CD4-positive, alpha-beta T cell treated with Interleukin-4 for 4 hours (primary cell): ENCODE measurements around the gene NEK10.
A peak's percentile ranks its signal among the peaks of the same experiment; 100 is the strongest.
"Not testable (repeated sequence)": the region's sequence is repeated elsewhere in the genome, so short reads cannot be mapped to it uniquely, and the experiment has no call there.

Experiments
- DNase-seq: peaks from one replicate; pipeline ENCODE4 v3.0.0-alpha.2; 2020

NEK10 gene

GRCh38 chr3:27353221-27353620, 16.0 kb downstream of the NEK10 start:
- DNase-seq, result no peak

DNA sequence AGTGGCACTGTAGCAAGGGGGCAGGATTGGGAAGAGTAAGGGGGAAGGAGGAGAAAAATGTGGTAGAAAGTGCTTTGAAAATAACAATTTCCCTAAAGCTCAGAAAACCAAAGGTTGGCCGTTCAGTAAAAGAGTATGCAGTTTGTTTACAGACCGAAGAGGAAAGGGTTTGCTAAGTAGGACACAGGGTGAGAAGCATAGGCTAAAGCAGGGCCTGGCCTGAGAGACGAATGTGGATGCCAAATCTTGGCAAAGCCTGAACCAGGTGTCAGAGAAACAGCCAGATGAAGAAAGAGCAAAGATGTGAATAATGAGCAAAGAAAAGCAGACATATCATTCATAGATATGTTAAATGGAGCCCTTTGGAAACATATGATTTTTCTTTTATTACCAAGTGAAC, 17.1 kb downstream of the NEK10 start:
- no peak for DNase-seq

DNA sequence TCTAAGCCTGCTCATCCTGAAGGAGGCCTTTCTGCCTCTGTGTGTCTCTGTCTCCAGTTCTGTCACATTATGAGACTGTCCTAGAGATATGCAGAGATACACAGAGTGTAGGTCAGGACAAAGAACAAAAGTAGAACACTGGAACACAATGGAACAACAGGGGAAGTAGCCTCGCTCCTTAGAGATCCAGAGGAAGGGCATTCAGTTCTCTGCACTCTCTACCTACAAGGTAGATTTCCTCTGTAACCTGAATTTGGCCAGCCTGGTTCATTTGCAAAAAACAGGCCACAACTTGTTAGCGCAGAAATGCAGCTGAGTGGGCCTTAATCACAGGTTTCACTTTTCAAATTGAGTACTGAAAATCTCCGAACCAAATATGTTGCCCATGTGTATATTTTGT, 19.4 kb downstream of the NEK10 start:
- DNase-seq, result no peak

- no peak for DNase-seq
These were observed 23.0 kb downstream of the NEK10 start for GRCh38 chr3:27345959-27346865.

DNA sequence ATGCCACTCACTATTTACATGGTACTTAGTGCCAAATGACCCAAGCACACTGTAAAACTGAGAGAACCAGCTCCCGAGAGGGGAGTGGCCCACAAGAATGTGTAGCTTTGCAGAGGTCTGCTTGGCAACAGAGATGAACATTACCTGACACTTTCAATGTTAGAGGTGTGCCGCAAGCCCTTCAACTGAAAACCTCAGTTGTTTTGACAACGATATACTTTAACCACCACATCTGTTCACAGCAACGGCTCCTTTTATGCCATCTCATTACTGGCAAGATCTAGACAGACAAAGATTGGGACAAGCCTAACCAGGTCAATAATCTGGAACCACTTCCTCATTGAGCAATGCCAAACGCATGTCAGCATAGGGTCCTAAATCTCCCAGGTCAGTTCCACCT, 23.7 kb downstream of the NEK10 start:
- peak; percentile 37 for DNase-seq

DNA sequence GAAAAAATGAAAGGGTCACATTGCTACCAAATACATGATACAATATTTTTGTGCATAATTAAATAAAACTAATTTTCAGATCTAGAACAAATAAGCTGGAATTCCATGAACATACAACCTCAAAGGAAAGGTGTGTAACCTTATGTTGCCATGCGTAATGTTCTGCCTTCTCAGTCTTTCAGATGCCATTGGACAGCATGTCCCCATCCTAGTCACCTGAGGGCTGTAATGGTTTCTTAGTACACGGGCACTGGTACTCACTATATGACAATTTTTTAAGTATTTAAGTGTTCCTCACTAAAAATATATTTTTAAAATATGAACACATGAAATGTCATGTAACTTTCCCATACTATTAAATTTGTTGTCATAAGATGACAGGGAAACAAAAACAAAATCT, 24.1 kb downstream of the NEK10 start:
- no peak for DNase-seq

GRCh38 chr3:27344192-27344591, 25.0 kb downstream of the NEK10 start:
- DNase-seq, result no peak

DNA sequence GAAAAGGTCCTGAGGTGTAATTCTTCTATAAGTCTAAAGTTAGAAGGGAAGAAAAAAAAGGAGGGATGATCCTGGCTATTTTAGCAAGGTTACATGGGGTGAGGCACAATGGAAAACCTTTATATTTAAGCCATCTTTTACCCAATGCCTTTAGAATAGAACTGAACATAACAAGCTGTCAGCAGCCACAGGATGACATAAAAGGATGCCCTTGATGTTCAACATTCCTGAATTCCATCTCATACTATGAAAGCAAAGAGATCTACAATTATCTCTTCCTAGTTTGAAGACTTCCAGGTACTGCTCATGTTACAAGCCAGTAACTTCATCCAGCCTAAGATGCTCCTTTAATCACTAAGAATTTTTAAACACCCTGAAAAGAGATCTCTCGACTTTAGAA, 26.9 kb downstream of the NEK10 start:
- no peak for DNase-seq

GRCh38 chr3:27340534-27340933, 28.6 kb downstream of the NEK10 start:
- DNase-seq, result peak; percentile 19

DNA sequence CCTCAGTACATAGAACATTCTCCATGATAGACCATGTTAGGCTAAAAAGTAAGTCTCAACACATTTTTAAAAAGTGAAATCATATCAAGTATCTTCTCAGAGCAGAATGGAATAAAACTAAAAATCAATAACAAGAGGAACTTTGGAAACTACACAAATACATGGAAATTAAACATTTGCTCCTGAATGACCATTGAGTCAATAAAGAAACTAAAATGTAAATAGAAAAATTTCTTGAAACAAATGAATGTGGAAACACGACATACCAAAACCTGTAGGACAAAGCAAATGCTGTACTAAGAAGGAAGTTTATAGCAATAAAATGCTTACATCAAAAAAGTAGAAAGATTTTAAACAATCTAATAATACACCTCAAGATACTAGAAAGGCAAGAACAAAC, 33.6 kb downstream of the NEK10 start:
- DNase-seq, result no peak

DNA sequence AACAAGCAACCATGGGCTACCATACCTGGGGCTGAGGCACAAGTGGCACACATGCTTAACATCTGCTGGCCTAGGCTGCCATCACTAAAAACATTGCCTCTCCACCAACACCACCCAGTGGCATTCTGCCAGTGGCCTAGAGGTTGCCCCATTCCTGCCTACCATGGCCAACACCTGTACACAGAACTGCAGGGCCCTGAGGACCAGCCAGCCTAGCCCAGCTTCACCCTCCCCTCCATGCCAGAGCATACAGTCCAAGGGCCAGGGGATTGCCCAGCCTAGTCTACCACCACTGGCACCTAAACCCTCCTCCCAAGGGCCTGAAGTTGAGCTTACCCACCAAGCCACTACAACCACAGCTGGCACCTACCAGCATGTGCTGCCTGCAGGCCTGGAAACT, 35.3 kb downstream of the NEK10 start:
- no peak for DNase-seq

DNA sequence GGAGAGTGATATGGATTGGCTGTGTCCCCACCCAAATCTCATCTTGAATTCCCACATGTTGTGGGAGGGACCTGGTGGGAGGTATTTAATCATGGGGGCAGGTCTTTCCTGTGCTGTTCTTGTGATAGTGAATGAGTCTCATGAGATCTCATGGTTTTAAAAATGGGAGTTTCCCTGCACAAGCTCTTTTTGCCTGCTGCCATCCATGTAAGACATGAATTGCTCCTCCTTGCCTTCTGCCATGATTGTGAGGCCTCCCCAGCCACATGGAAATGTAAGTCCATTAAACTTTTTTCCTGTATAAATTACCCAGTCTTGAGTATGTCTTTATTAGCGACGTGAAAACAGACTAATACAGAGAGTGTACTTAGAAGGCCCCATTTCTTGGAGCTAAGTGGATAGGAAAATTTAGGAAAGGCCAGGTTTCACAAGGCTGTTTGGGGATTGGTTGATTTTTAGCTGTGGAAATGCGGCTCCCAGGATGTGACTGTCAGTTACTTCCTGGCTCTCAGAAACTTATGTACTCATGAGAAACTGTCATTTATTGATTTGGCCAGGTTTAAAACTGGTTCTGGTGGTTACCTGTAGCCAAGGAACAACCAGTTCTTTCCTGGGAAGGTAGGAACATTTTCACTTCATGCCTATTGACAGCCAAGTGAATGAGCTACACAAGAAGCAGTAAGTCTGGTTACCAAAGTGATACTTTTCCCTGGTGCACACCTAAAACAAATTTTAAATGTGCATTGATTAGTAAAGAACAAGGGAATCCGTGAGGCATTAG, 40.0 kb downstream of the NEK10 start:
- not testable (repeated sequence) for DNase-seq

DNA sequence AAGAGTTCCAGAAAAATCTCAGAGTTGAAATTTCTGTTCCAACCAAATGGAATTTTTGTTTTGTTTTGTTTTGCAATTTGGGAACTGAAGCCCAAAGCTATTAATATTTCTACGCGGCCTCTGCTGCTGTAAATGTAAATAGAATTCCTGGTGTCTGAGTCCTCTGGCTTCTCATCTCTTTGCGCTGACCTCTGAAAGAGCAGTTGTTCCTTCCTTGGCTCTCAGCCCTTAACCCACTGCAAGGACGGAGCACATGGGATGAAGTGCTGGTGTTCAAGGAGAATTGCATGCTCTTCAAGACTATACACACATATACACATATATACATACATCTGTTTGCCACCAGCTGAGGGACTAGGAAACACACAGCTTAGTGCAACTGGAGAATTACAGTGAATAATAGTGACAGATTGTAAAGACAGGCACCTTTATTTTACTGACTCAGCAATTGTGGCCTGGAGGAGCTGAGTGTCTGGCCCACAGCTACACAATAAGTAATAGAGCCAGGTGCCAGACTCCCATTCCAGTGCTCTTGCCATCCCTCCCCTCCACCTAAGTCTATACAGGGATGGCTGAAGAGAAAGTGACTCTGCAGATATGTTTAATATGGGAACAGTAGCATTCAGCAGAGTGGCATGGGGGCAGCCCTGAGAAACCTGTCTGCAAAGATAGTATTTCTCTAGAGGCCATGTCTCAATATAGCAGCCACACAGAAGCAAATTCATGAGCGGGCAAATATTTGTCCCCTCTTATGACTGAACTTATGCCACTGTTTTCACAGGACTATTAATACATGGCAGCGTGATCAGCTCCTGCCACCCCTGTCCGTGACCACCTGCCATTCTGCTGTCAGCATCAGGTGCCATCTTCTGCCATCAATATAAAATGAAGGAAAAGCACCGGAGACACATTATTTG, 42.3 kb downstream of the NEK10 start:
- DNase-seq, result no peak

GRCh38 chr3:27326202-27326601, 43.0 kb downstream of the NEK10 start:
- no peak for DNase-seq

GRCh38 chr3:27325419-27325818, 43.8 kb downstream of the NEK10 start:
- DNase-seq, result no peak

GRCh38 chr3:27324686-27325085, 44.5 kb downstream of the NEK10 start:
- DNase-seq, result no peak

- DNase-seq, result no peak
These were observed 46.1 kb downstream of the NEK10 start for GRCh38 chr3:27323087-27323570.

- no peak for DNase-seq
These were observed 46.5 kb downstream of the NEK10 start for GRCh38 chr3:27322634-27323033.

GRCh38 chr3:27319847-27320526, 49.2 kb downstream of the NEK10 start:
- DNase-seq, result no peak

DNA sequence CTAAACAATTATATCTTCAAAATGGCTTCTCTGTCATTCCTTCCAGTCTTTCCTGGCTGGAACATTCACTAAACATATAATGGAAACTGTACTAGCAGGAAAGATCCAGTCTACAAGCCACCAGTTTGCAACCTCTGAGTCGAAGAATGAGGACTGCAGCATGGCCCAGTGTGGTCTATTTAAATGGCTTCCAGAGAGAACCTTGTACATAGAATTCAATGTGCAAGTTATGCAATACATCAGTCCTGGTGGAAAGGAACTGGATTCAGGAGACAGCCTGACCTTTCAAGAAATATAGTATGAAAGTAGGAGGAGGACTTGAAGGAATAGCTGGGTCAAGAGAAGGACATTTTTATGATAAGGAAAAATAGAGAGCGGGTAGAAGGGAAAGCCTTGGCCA, 49.9 kb downstream of the NEK10 start:
- DNase-seq, result no peak

- DNase-seq, result no peak
These were observed 52.1 kb downstream of the NEK10 start for GRCh38 chr3:27317096-27317495.

GRCh38 chr3:27315003-27315402, 54.2 kb downstream of the NEK10 start:
- no peak for DNase-seq
